SU-DHL-6 (cell line): ENCODE measurements around the gene SNED1.

ENCODE experiments used
- H2AFZ ChIP-seq: fragments of 200-600 bp; sonication (generic); 2 replicates; pipeline ENCODE4 v1.6.1; 2014; ENCODE audit warnings: low read depth, mild to moderate bottlenecking, moderate library complexity, mixed read lengths, antibody characterized with exemption, low read length; ENCODE audit not compliant: severe bottlenecking
- H3F3A ChIP-seq: fragments of 200-600 bp; shearing (Covaris generic); 2 replicates; pipeline ENCODE4 v1.6.0; 2016; ENCODE audit warnings: antibody characterized with exemption, mild to moderate bottlenecking; ENCODE audit not compliant: insufficient read depth
- H3K27ac ChIP-seq: fragments of 200-600 bp; sonication (generic); 2 replicates; pipeline ENCODE4 v1.5.1; 2016; ENCODE audit warnings: low read depth, mild to moderate bottlenecking, low read length, moderate library complexity, mixed read lengths
- H3K27me3 ChIP-seq: fragments of 200-600 bp; sonication (generic), shearing (Covaris generic); 2 replicates; pipeline ENCODE4 v1.6.0; 2014; ENCODE audit warnings: mild to moderate bottlenecking, low read length
- H3K36me3 ChIP-seq: fragments of 200-600 bp; sonication (generic); 2 replicates; pipeline ENCODE4 v1.6.1; 2014; ENCODE audit warnings: mild to moderate bottlenecking, low read length, mixed read lengths
- H3K4me2 ChIP-seq: fragments of 300-600, 200-600 bp; shearing (Covaris generic), sonication (generic); 2 replicates; pipeline ENCODE4 v1.6.0; 2014; ENCODE audit warnings: low read length, low read depth, mild to moderate bottlenecking; ENCODE audit not compliant: poor library complexity, severe bottlenecking
- H3K4me3 ChIP-seq: fragments of 200-600 bp; sonication (generic); 2 replicates; pipeline ENCODE4 v1.5.1; 2014; ENCODE audit warnings: antibody characterized with exemption, low read length, mild to moderate bottlenecking, mixed read lengths; ENCODE audit not compliant: insufficient read depth, poor library complexity, severe bottlenecking
- H3K79me2 ChIP-seq: fragments of 200-600 bp; sonication (generic); 2 replicates; pipeline ENCODE4 v1.6.1; 2014; ENCODE audit warnings: mild to moderate bottlenecking, low read length, moderate library complexity; ENCODE audit not compliant: insufficient read depth
- H3K9ac ChIP-seq: fragments of 200-600 bp; sonication (generic); 2 replicates; pipeline ENCODE4 v1.7.0; 2014; ENCODE audit warnings: mild to moderate bottlenecking, low read length
- H3K9me2 ChIP-seq: fragments of 200-600 bp; sonication (generic); replicated peaks from 2 replicates; pipeline ENCODE4 v1.6.1; 2014; ENCODE audit warnings: low read length; ENCODE audit not compliant: insufficient read depth
- H3K9me3 ChIP-seq: fragments of 200-600 bp; sonication (generic); 2 replicates; pipeline ENCODE4 v1.6.1; 2014; ENCODE audit warnings: low read length, mixed read lengths; ENCODE audit not compliant: insufficient read depth
- H4K20me1 ChIP-seq: fragments of 200-600 bp; sonication (generic); 2 replicates; pipeline ENCODE4 v1.6.1; 2014; ENCODE audit warnings: low read depth, mild to moderate bottlenecking, antibody characterized with exemption, low read length, moderate library complexity, mixed read lengths
- EZH2phosphoT487 ChIP-seq: fragments of 200-600 bp; sonication (generic), shearing (Covaris generic); conservative IDR thresholded peaks from 2 replicates; pipeline ENCODE4 v1.6.1; 2018; ENCODE audit warnings: mild to moderate bottlenecking, antibody characterized with exemption, low read length, moderate library complexity, mixed read lengths
- TF ChIP-seq, protein P1 (sequence below): fragments of 200-600 bp; sonication (generic); IDR thresholded peaks from one replicate; pipeline ENCODE4 v1.5.1; 2017; ENCODE audit warnings: antibody characterized with exemption, mild to moderate bottlenecking, low read length, moderate library complexity; ENCODE audit not compliant: insufficient read depth, poor library complexity, severe bottlenecking

SNED1 gene

DNA sequence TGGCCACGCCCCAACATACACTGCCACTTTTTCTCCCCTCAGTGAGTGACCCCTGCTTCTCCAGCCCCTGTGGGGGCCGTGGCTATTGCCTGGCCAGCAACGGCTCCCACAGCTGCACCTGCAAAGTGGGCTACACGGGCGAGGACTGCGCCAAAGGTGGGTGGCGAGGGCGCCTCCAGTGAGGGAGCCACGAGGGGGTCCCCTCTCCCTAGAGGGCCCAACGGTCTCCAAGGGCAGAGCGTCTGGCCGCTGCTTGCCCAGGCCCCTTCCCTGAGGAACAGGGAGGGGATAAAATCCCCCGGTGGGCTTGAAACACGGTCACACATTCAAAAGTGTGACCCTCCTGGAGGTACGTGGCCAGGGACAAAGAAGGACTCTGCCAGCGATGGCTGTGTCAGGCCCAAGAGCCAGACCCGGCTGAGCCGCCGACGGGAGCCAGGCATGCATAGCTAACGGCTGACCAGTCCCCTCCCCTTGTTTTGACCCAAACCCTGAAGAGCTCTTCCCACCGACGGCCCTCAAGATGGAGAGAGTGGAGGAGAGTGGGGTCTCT is 66.5 kb downstream of the SNED1 start:
- Histone ChIP-seq H2AFZ (no peak overlapping the region), H3K27ac (no peak overlapping the region), H3K27me3 (no peaks in the 10 kb centered on the region), H3K9ac (no peak overlapping the region), H3K4me3 (no peak overlapping the region), H3K36me3 (no peaks in the 10 kb centered on the region), H3K9me2 (no peaks in the 10 kb centered on the region), H3K9me3 (no peaks in the 10 kb centered on the region), H3F3A (no peaks in the 10 kb centered on the region), H3K4me2 (no peak overlapping the region), H4K20me1 (no peaks in the 10 kb centered on the region), H3K79me2 (no peaks in the 10 kb centered on the region)
- no peak for TF ChIP-seq EZH2phosphoT487
- TF ChIP-seq, protein P1, sequence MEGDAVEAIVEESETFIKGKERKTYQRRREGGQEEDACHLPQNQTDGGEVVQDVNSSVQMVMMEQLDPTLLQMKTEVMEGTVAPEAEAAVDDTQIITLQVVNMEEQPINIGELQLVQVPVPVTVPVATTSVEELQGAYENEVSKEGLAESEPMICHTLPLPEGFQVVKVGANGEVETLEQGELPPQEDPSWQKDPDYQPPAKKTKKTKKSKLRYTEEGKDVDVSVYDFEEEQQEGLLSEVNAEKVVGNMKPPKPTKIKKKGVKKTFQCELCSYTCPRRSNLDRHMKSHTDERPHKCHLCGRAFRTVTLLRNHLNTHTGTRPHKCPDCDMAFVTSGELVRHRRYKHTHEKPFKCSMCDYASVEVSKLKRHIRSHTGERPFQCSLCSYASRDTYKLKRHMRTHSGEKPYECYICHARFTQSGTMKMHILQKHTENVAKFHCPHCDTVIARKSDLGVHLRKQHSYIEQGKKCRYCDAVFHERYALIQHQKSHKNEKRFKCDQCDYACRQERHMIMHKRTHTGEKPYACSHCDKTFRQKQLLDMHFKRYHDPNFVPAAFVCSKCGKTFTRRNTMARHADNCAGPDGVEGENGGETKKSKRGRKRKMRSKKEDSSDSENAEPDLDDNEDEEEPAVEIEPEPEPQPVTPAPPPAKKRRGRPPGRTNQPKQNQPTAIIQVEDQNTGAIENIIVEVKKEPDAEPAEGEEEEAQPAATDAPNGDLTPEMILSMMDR = no peak

DNA sequence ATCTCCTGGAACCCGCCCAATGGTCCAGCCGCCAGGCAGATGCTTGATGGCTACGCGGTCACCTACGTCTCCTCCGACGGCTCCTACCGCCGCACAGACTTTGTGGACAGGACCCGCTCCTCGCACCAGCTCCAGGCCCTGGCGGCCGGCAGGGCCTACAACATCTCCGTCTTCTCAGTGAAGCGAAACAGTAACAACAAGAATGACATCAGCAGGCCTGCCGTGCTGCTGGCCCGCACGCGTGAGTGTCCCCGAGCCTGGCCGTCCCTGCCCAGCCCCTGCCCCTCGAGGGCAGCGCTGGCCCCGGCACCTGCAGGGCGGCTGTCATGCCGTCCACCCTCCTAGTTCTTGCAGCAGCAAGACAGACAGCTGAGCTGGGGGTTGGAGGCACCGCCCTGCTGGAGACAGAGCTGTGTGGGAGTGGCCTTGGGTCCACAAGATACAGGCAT is 67.0 kb downstream of the SNED1 start:
- no peak overlapping the region for H2AFZ ChIP-seq
- H3K9me2 ChIP-seq = no peaks in the 10 kb centered on the region
- H3K79me2 ChIP-seq = no peaks in the 10 kb centered on the region
- H3K4me3 ChIP-seq = no peak overlapping the region
- H3K4me2 ChIP-seq = no peak overlapping the region
- H4K20me1 ChIP-seq = no peaks in the 10 kb centered on the region
- H3K9ac ChIP-seq = no peak overlapping the region
- no peak overlapping the region for H3K27ac ChIP-seq
- H3F3A ChIP-seq = no peaks in the 10 kb centered on the region
- H3K9me3 ChIP-seq = no peaks in the 10 kb centered on the region
- TF ChIP-seq, protein P1 = no peak
- H3K27me3 ChIP-seq = no peaks in the 10 kb centered on the region
- no peaks in the 10 kb centered on the region for H3K36me3 ChIP-seq

DNA sequence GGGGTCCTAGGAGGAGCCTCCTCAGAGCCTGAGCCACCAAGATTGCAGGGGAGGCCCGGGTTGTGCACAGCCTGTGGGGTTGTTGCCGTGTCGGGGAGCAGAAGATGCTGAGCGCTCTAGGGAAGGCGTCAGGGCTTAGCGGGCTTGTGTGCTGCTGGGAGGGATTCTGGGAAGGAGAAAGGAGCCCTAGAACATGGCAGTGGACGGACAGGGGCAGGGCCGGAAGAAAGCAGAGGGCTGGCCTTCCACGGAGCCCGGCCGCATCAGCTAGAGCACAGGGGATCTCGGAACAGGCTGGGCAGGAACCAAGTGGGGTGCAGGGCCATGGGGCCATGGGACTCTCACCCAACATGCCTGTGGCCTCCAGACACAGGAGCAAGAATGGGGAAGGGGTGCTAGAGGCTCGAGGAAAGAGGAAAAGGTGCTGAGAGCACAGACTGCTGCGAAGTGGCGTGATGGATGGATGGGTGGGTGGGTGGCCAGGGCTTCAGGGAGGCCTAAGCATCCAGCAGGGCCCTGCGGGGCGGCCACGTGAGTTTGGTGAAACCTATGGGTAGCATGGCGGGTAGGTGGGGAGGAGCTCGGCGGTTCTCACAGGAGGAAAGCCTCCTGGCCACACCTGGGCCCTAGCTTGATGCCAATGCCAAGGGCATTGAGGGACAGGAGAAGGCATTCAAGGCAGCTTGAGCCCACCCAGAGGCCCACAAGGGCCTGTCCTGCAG is 67.9 kb downstream of the SNED1 start:
- Histone ChIP-seq H3K9ac (no peak overlapping the region), H3K9me2 (no peaks in the 10 kb centered on the region), H3K36me3 (no peaks in the 10 kb centered on the region), H3K27me3 (no peaks in the 10 kb centered on the region), H2AFZ (no peak overlapping the region), H3K4me3 (no peak overlapping the region), H3K27ac (no peak overlapping the region), H3K79me2 (no peaks in the 10 kb centered on the region), H3K4me2 (no peak overlapping the region), H3K9me3 (no peaks in the 10 kb centered on the region), H4K20me1 (no peaks in the 10 kb centered on the region), H3F3A (no peaks in the 10 kb centered on the region)
- TF ChIP-seq EZH2phosphoT487 = no peak
- TF ChIP-seq, protein P1 = no peak
